Right forelimb (tissue), 1 donor: ENCODE measurements around the gene PITPNM1.

Experiments used
- DNase-seq: peaks from one replicate; pipeline ENCODE4 v3.0.0-alpha.2; 2018

Gene PITPNM1

DNA sequence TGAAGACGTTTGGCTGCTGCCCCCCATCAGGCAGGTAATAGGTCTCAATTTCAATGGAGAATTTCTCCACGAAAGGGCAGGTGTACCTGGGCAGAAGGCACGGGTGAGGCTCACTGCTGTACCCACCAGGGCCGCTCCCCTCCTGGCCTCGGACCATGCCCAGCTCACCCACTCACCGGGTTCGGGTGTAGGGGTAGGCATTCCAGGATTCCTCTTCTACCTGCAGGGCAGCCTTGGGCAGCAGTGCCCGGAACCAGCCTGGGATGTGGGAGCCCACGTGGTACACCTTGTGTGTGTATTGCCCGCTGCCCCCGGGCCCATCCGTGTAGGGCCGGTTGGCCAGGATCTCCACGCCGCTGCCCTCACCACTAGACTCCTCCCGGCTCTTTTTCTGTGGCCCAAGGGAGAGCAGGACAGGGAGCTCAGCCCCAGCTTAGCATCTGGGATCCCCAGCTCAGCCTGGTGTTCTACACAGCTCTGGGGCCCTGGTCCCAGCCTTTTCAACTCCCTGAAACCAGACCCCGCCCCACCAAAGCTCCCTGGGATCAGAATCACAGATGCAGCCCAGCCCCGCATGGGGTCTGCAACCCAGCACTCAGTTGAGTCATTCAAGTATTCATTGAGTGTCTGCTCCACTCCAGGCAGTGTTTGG, 2.7 kb downstream of the PITPNM1 start:
- no peak for DNase-seq

- DNase-seq = no peak
Measured at GRCh38 chr11:67501854-67502253, 3.3 kb downstream of the PITPNM1 start.

- no peak for DNase-seq
Measured at GRCh38 chr11:67500831-67501715, 4.1 kb downstream of the PITPNM1 start.

- DNase-seq = no peak
Measured at GRCh38 chr11:67500484-67500821, 4.7 kb downstream of the PITPNM1 start.

GRCh38 chr11:67499808-67500483, 5.2 kb downstream of the PITPNM1 start:
- DNase-seq = no peak

DNA sequence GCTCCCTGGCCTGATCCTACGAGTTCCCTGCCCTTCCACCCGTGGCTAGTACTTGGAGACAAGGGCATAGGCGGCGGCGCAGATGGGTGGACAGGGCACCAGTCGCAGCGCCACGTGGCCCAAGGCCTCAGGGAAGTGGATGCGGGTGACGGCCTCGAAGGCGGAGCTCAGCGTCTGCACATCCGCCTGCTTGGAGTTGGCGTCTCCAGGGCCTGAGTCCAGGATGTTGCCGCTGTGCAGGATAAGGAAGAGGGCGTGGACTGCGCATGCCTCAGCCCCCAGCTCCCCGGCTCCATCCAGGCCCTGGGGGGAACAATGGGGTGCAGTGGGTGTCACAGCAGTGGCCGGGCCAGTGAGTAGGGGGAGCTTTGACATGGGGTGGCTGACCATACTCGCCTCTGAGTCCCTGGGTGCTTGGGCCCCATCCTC, 6.6 kb downstream of the PITPNM1 start:
- no peak for DNase-seq

GRCh38 chr11:67497656-67498291, 7.4 kb downstream of the PITPNM1 start:
- no peak for DNase-seq

DNA sequence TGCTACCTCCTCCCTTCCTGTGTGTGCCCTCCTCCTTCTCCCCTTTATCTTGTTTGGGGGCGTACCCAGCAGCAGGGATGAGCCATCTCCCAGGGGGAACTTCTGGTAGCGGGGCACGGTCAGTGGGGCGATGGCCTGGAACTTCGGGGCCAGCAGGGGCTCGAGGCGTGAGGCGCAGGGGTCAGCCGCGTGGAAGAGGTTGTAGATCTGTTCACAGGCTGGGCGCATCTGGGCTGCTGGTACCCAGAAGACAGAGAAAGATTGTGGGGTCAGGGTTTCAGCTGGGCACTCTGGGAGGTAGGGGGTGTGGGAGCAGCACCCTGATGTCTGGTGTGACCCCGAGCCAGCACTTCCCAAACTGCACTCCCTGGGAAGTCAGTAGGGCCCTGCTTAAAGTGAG, 9.1 kb downstream of the PITPNM1 start:
- DNase-seq = no peak

DNA sequence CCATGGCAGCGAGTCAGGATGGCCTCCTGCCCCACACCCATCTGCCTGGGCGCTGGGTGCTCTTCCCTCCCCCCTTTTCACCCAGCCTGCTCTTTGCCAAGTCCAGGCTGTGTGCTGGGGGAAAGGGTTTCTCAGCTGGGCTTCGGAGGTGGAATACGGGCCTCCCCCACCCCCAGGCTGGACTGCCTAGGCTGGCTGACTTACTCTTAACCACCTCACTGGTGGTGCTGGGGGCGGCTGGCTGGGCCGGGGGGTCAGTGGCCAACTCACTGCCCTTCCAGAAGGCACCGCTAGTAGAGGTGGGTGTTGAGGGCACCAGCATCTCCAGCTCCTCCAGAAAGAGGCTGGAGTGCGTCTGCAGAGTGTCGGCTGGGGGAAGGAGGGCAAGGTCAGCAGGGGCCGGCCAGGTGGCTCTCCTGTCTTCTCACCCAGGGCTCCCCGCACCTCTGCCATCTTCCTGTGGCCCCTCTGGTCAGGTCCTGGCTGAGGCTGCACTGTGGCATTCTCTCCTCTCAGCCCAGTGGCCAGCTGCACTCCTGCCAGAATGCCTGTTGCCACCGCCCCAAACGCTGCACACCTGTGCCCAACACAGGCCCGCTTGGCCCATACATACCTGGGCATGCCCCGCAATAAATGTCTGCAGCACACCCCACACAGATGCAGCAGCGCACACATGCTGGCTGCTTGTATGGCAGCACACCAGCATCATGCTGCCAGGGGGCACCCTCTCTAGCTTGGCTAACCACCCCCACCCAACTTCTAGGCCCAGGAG, 9.7 kb downstream of the PITPNM1 start:
- DNase-seq = no peak

DNA sequence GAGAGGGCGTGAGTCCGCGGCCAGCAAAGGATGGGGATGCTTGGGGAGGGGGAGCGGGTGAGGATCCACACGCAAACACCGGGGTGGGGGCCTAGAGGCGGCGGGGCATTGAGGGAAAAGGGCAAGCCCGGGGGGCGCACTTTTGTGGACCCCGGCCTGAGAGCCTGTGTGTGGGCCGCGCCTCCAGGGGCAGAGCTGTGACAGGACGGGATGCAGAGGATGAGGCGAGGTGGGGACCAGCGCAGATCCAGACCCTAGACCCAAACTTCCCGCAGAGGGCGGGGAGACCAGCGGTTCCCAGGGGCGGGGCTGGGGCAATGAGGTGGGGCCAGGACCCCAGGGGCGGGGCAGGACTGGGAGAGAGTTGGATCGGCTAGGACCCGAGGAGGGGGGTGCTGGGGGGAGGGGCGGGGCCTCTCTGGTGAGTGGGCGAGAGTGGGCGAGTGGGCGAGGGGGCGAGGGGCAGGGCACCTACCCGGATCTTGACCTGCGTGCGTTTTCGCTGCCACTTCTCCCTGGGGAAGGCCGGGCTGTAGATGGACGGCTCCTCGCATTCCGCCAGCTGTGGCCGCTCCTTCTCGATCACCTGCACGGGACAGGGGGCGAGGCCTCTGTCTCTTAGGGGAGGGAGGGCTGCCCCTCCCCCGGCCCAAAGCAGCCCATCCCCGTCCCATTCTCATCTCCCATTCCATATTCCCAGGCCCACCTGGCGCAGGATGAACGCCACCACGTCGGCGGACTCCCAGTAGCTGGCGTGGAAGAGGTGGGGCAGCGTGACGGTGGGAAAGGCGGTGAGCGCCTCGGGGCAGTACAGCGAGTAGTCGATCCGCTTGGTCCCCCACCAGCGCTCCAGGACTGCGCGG, 10.6 kb downstream of the PITPNM1 start:
- no peak for DNase-seq

GRCh38 chr11:67493548-67494370, 11.4 kb downstream of the PITPNM1 start:
- DNase-seq = no peak

GRCh38 chr11:67492801-67493547, 12.2 kb downstream of the PITPNM1 start:
- DNase-seq = no peak

DNA sequence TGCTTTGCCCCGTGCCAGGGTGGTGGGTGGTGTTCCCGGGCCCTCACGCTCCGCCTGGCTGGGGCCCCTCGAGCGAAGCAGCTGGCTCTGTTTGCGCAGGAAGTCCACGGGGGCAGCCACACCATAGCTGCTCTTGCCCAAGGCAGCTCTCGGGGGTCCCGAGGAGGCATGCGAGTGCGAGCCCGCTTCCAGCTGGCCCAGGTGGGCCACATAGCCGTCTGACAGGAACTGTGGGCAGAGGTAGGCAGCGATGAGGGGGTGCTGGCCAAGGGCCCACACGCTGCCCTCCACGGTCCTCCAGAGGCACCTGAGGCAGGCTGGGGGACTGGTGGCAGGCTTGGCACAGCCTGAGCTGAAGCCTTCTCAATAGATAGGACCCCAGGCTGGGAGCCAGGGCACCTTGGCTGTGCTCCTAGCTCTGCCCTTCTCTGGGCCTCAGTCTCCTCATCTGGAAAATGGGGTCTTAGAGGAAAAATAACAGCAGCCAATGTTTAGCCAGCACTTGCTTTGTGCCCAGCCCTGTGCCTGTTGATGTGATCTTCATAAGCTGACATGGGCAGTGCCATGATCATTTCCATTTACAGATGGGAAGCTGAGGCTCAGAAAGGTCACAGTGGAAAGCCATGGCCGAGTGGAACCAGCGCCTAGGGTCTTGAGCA, 13.0 kb downstream of the PITPNM1 start:
- DNase-seq = no peak

GRCh38 chr11:67491276-67492068, 13.7 kb downstream of the PITPNM1 start:
- no peak for DNase-seq

DNA sequence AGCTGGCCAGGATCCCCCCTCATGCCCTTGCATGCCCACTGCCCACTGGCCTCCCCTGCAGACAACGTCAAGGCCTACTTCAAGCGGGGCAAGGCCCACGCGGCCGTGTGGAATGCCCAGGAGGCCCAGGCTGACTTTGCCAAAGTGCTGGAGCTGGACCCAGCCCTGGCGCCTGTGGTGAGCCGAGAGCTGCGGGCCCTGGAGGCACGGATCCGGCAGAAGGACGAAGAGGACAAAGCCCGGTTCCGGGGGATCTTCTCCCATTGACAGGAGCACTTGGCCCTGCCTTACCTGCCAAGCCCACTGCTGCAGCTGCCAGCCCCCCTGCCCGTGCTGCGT, 14.5 kb downstream of the PITPNM1 start:
- no peak for DNase-seq

GRCh38 chr11:67489885-67490726, 15.1 kb downstream of the PITPNM1 start:
- no peak for DNase-seq

DNA sequence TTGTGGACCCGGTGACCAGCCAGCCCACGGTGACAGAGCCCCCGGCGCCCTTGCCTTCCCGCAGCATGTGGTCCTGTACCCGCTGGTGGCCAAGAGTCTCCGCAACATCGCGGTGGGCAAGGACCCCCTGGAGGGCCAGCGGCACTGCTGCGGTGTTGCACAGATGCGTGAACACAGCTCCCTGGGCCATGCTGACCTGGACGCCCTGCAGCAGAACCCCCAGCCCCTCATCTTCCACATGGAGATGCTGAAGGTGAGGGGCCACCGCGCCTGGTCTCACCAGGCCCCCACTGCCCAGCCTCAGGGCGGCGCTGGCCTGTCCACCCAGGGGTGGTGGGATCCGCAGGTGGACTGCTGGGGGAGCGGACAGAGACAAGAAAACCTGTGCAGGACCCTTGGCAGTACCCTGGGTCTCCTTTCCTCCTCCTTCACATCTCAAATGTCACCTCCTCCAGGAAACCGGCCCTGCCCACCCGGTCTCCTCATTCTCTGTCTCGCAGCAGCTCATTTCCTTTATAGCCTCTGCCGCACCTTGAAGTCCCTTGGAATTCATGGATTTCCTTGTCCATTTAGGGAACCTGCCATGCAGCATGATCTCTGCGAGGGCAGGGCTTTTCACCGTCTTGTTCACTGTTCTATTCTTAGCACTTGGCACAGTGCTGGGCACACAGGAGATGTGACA, 15.8 kb downstream of the PITPNM1 start:
- DNase-seq = no peak
